H1 (cell line): ENCODE data around the gene ZNF584.

ENCODE experiments used
- ATF2 ChIP-seq: IDR thresholded peaks from 2 replicates; pipeline ENCODE4 v1.6.1; 2012; ENCODE audit warnings: low read length, inconsistent platforms
- CHD2 ChIP-seq: IDR thresholded peaks from 2 replicates; pipeline ENCODE4 v1.6.1; 2012; ENCODE audit warnings: low read length, improper control_type of control experiment
- CTCF ChIP-seq, 3 experiments: IDR thresholded peaks; 1 replicate in 2 of 3; 2 replicates in 1 of 3; pipeline versions ENCODE4 v1.5.1 to v1.6.1; 2011; ENCODE audit warnings: low read length in 3 of 3, mild to moderate bottlenecking in 3 of 3, inconsistent platforms in 2 of 3, low read depth in 1 of 3, moderate library complexity in 1 of 3; ENCODE audit not compliant: insufficient read depth in 1 of 3; ENCODE audit errors: control extremely low read depth in 1 of 3
- EP300 ChIP-seq, 2 experiments: IDR thresholded peaks; 1 replicate in 1 of 2; 2 replicates in 1 of 2; pipeline ENCODE4 v1.6.1; 2011 to 2012; ENCODE audit warnings: low read depth in 2 of 2, low read length in 2 of 2, mild to moderate bottlenecking in 2 of 2, borderline replicate concordance in 1 of 2, inconsistent platforms in 1 of 2, moderate library complexity in 1 of 2
- EZH2 ChIP-seq: fragments of 200-600 bp; sonication (generic); IDR thresholded peaks from 2 replicates; pipeline ENCODE4 v1.7.1; 2012; ENCODE audit warnings: low read depth, mild to moderate bottlenecking, moderate library complexity, low read length, inconsistent platforms; ENCODE audit not compliant: severe bottlenecking
- JUN ChIP-seq: IDR thresholded peaks from 2 replicates; pipeline ENCODE4 v1.6.1; 2011; ENCODE audit warnings: low read depth, mild to moderate bottlenecking, improper control_type of control experiment, low read length
- JUND ChIP-seq: IDR thresholded peaks from 2 replicates; pipeline ENCODE4 v1.6.1; 2011; ENCODE audit warnings: mild to moderate bottlenecking, improper control_type of control experiment, low read length
- POLR2A ChIP-seq, 2 experiments: IDR thresholded peaks; 1 replicate in 1 of 2; 2 replicates in 1 of 2; pipeline ENCODE4 v1.6.1; 2011; ENCODE audit warnings: low read depth in 2 of 2, low read length in 2 of 2, mild to moderate bottlenecking in 2 of 2; ENCODE audit errors: control extremely low read depth in 1 of 2
- POLR2AphosphoS5 ChIP-seq: IDR thresholded peaks from 2 replicates; pipeline ENCODE4 v1.6.1; 2011; ENCODE audit warnings: low read depth, low read length
- RFX5 ChIP-seq: IDR thresholded peaks from 2 replicates; pipeline ENCODE4 v1.6.1; 2011; ENCODE audit warnings: low read depth, low read length, improper control_type of control experiment, borderline replicate concordance
- TAF1 ChIP-seq: IDR thresholded peaks from 2 replicates; pipeline ENCODE4 v1.6.1; 2011; ENCODE audit warnings: mild to moderate bottlenecking, low read depth, low read length
- YY1 ChIP-seq: IDR thresholded peaks from 2 replicates; pipeline ENCODE4 v1.6.1; 2011; ENCODE audit warnings: low read depth, mild to moderate bottlenecking, low read length
- ZNF274 ChIP-seq: IDR thresholded peaks from 2 replicates; pipeline ENCODE4 v1.7.0; 2012; ENCODE audit warnings: low read length, borderline replicate concordance; ENCODE audit errors: extremely low read depth

- TF ChIP-seq RFX5 = no peak
- no peak for TF ChIP-seq ZNF274
- TF ChIP-seq CTCF (IDR thresholded peaks at IDR 0.05; ENCODE audit: control extremely low read depth in 1 of 3, insufficient read depth in 1 of 3, low read depth in 1 of 3, low read length in 3 of 3) = no peak
- no peak for TF ChIP-seq EP300 (IDR thresholded peaks at IDR 0.05; ENCODE audit: borderline replicate concordance in 1 of 2, low read depth in 2 of 2, low read length in 2 of 2)
- no peak for TF ChIP-seq JUND
- TF ChIP-seq JUN = no peak
- TF ChIP-seq POLR2A (IDR thresholded peaks at IDR 0.05; ENCODE audit: control extremely low read depth in 1 of 2, low read depth in 2 of 2, low read length in 2 of 2) = no peak
- TF ChIP-seq POLR2AphosphoS5 = no peak
- TF ChIP-seq TAF1 = no peak
- no peak for TF ChIP-seq ATF2
- no peak for TF ChIP-seq EZH2
- no peak for TF ChIP-seq YY1
- no peak for TF ChIP-seq CHD2
These were observed 25.8 kb downstream of the ZNF584 start for GRCh38 chr19:58434217-58434616.
